GM21825 (cell line): ENCODE measurements around the gene CDKL5.

Experiments used
- ATAC-seq: cut with Tn5 transposase; IDR thresholded peaks from one replicate; pipeline ENCODE4 v1.9.1; 2021; ENCODE audit warnings: mild to moderate bottlenecking, moderate library complexity; ENCODE audit not compliant: unreplicated experiment

The CDKL5 gene

GRCh38 chrX:18691431-18691830, 266.0 kb downstream of the CDKL5 start:
- ATAC-seq, result no peak

- no peak for ATAC-seq
Observed at GRCh38 chrX:18692541-18692940, 267.1 kb downstream of the CDKL5 start.

GRCh38 chrX:18696653-18697052, 271.2 kb downstream of the CDKL5 start:
- ATAC-seq, result no peak

- no peak for ATAC-seq
Observed at GRCh38 chrX:18698737-18699650, 273.6 kb downstream of the CDKL5 start.

- ATAC-seq, result no peak
Observed at GRCh38 chrX:18701621-18702361, 276.4 kb downstream of the CDKL5 start.

- ATAC-seq, result no peak
Observed at GRCh38 chrX:18702362-18703195, 277.2 kb downstream of the CDKL5 start.
